ENCODE results near the gene TRAPPC4.
"Not testable (repeated sequence)": the region's sequence is repeated elsewhere in the genome, so short reads cannot be mapped to it uniquely, and the experiment has no call there.

TRAPPC4 gene

GRCh38 chr11:119038884-119039283 is 20.3 kb downstream of the TRAPPC4 start:
- no peak for DNase-seq (ENCODE audit: low spot score)
- Histone ChIP-seq H3K4me2 (ENCODE audit: insufficient read depth, low read length, poor library complexity, severe bottlenecking) (no peak overlapping the region), H2BK120ac (ENCODE audit: low read depth, low read length) (no peak overlapping the region), H4K91ac (ENCODE audit: low read depth, low read length, poor library complexity) (no peak overlapping the region), H3K14ac (ENCODE audit: low read length) (no peak overlapping the region), H3K9ac (ENCODE audit: low read depth, low read length, poor library complexity) (no peak overlapping the region), H3K9me3 (replicated peaks in 1 of 2; ENCODE audit: control insufficient read depth in 2 of 2, insufficient read depth in 1 of 2, low read depth in 1 of 2, low read length in 2 of 2) (no peaks in the 10 kb centered on the region), H3K36me3 (replicated peaks in 1 of 2; ENCODE audit: control insufficient read depth in 2 of 2, insufficient read depth in 2 of 2, low read length in 2 of 2) (no peaks in the 10 kb centered on the region), H2AK5ac (ENCODE audit: low read depth, low read length) (no peak overlapping the region), H4K8ac (ENCODE audit: low read depth, low read length) (no peak overlapping the region), H2AFZ (ENCODE audit: low read length) (no peak overlapping the region), H3K27me3 (ENCODE audit: control insufficient read depth in 3 of 3, insufficient read depth in 3 of 3, low read depth in 1 of 3, low read length in 3 of 3) (no peaks in the 10 kb centered on the region), H3K23ac (ENCODE audit: low read depth, low read length, poor library complexity) (no peak overlapping the region), H2BK12ac (ENCODE audit: low read length) (no peak overlapping the region), H3K4me1 (ENCODE audit: control insufficient read depth in 2 of 2, insufficient read depth in 1 of 2, low read depth in 1 of 2, low read length in 2 of 2) (peaks cover 0 to 4% of the 10 kb centered on the region in 2 donors), H2BK15ac (ENCODE audit: low read length) (no peak overlapping the region), H3K79me1 (ENCODE audit: low read depth, low read length) (no peaks in the 10 kb centered on the region), H3K27ac (replicated peaks; ENCODE audit: low read length) (no peak overlapping the region), H3K18ac (ENCODE audit: low read length) (no peak overlapping the region), H2BK5ac (ENCODE audit: low read length) (no peak overlapping the region), H3K4me3 (ENCODE audit: low read length in 2 of 2) (no peak overlapping the region), H3K4ac (ENCODE audit: low read length) (no peak overlapping the region)
- WGBS, 2 donors (ENCODE audit: extremely low coverage in 2 of 2, insufficient read length in 2 of 2, insufficient replicate concordance in 1 of 2), result no CpG with 5 or more reads among the region's 5 CpGs

- H4K8ac ChIP-seq (ENCODE audit: low read depth, low read length); H2AK5ac ChIP-seq (ENCODE audit: low read depth, low read length); H3K79me1 ChIP-seq (ENCODE audit: low read depth, low read length); H2BK15ac ChIP-seq (ENCODE audit: low read length); H3K36me3 ChIP-seq (replicated peaks in 1 of 2; ENCODE audit: control insufficient read depth in 2 of 2, insufficient read depth in 2 of 2, low read length in 2 of 2); H3K4me2 ChIP-seq (ENCODE audit: insufficient read depth, low read length, poor library complexity, severe bottlenecking); H4K91ac ChIP-seq (ENCODE audit: low read depth, low read length, poor library complexity); H2BK5ac ChIP-seq (ENCODE audit: low read length); H3K9ac ChIP-seq (ENCODE audit: low read depth, low read length, poor library complexity); H3K4me3 ChIP-seq (ENCODE audit: low read length in 2 of 2); H2BK12ac ChIP-seq (ENCODE audit: low read length); H3K14ac ChIP-seq (ENCODE audit: low read length); H2BK120ac ChIP-seq (ENCODE audit: low read depth, low read length); DNase-seq (ENCODE audit: low spot score); H3K9me3 ChIP-seq (replicated peaks in 1 of 2; ENCODE audit: control insufficient read depth in 2 of 2, insufficient read depth in 1 of 2, low read depth in 1 of 2, low read length in 2 of 2); H3K27ac ChIP-seq (replicated peaks; ENCODE audit: low read length); H3K4me1 ChIP-seq (ENCODE audit: control insufficient read depth in 2 of 2, insufficient read depth in 1 of 2, low read depth in 1 of 2, low read length in 2 of 2); H3K23ac ChIP-seq (ENCODE audit: low read depth, low read length, poor library complexity); H3K27me3 ChIP-seq (ENCODE audit: control insufficient read depth in 3 of 3, insufficient read depth in 3 of 3, low read depth in 1 of 3, low read length in 3 of 3); H3K4ac ChIP-seq (ENCODE audit: low read length); H3K18ac ChIP-seq (ENCODE audit: low read length): not testable (repeated sequence)
- WGBS, 2 donors (ENCODE audit: extremely low coverage in 2 of 2, insufficient read length in 2 of 2, insufficient replicate concordance in 1 of 2), result no CpG with 5 or more reads among the region's 11 CpGs
- peak overlapping the region; percentile 56 for H2AFZ ChIP-seq (ENCODE audit: low read length)
These were observed 20.9 kb downstream of the TRAPPC4 start for GRCh38 chr11:119039471-119039870.

GRCh38 chr11:119041821-119042514 is 23.4 kb downstream of the TRAPPC4 start:
- H3K4me2 ChIP-seq (ENCODE audit: insufficient read depth, low read length, poor library complexity, severe bottlenecking), result no peak overlapping the region
- H2AK5ac ChIP-seq (ENCODE audit: low read depth, low read length), result no peak overlapping the region
- no peak overlapping the region for H3K23ac ChIP-seq (ENCODE audit: low read depth, low read length, poor library complexity)
- no peaks in the 10 kb centered on the region for H3K79me1 ChIP-seq (ENCODE audit: low read depth, low read length)
- H3K4me1 ChIP-seq (ENCODE audit: control insufficient read depth in 2 of 2, insufficient read depth in 1 of 2, low read depth in 1 of 2, low read length in 2 of 2), result peaks cover 0 to 4% of the 10 kb centered on the region in 2 donors
- H3K27me3 ChIP-seq (ENCODE audit: control insufficient read depth in 3 of 3, insufficient read depth in 3 of 3, low read depth in 1 of 3, low read length in 3 of 3), result no peaks in the 10 kb centered on the region
- no peak overlapping the region for H4K91ac ChIP-seq (ENCODE audit: low read depth, low read length, poor library complexity)
- no peak overlapping the region for H3K27ac ChIP-seq (replicated peaks; ENCODE audit: low read length)
- H2BK12ac ChIP-seq (ENCODE audit: low read length), result no peak overlapping the region
- no peak overlapping the region for H4K8ac ChIP-seq (ENCODE audit: low read depth, low read length)
- H3K18ac ChIP-seq (ENCODE audit: low read length), result no peak overlapping the region
- H3K4ac ChIP-seq (ENCODE audit: low read length), result no peak overlapping the region
- H3K9me3 ChIP-seq (replicated peaks in 1 of 2; ENCODE audit: control insufficient read depth in 2 of 2, insufficient read depth in 1 of 2, low read depth in 1 of 2, low read length in 2 of 2), result no peaks in the 10 kb centered on the region
- no peak for DNase-seq (ENCODE audit: low spot score)
- no peak overlapping the region for H2BK5ac ChIP-seq (ENCODE audit: low read length)
- no peak overlapping the region for H2AFZ ChIP-seq (ENCODE audit: low read length)
- no CpG with 5 or more reads among the region's 4 CpGs for WGBS, 2 donors (ENCODE audit: extremely low coverage in 2 of 2, insufficient read length in 2 of 2, insufficient replicate concordance in 1 of 2)
- no peak overlapping the region for H3K14ac ChIP-seq (ENCODE audit: low read length)
- no peak overlapping the region for H2BK120ac ChIP-seq (ENCODE audit: low read depth, low read length)
- H3K9ac ChIP-seq (ENCODE audit: low read depth, low read length, poor library complexity), result no peak overlapping the region
- peaks cover 17 to 27% of the 10 kb centered on the region in 2 donors for H3K36me3 ChIP-seq (replicated peaks in 1 of 2; ENCODE audit: control insufficient read depth in 2 of 2, insufficient read depth in 2 of 2, low read length in 2 of 2)
- H3K4me3 ChIP-seq (ENCODE audit: low read length in 2 of 2), result no peak overlapping the region
- H2BK15ac ChIP-seq (ENCODE audit: low read length), result no peak overlapping the region

DNA sequence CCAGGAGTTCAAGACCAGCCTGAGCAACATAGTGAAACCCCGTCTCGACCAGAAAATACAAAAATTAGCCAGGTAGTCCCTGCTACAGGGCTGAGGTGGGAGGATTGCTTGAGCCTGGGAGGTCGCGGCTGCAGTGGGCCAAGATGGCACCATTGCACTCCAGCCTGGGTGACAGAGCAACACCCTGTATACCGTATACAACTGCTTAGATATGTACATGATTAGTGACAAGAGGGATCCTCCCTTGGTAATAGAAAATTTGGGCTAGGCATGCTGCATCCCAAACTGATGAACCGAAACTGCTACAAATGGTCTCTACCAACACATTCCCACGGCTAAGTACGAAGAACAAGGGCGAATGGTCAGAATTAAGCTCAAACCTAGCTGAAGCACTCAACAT is 24.4 kb downstream of the TRAPPC4 start:
- H2AK5ac ChIP-seq (ENCODE audit: low read depth, low read length), result no peak overlapping the region
- H3K4me1 ChIP-seq (ENCODE audit: control insufficient read depth in 2 of 2, insufficient read depth in 1 of 2, low read depth in 1 of 2, low read length in 2 of 2), result peaks cover 0 to 4% of the 10 kb centered on the region in 2 donors
- no peak overlapping the region for H4K91ac ChIP-seq (ENCODE audit: low read depth, low read length, poor library complexity)
- H2BK15ac ChIP-seq (ENCODE audit: low read length), result no peak overlapping the region
- H2BK120ac ChIP-seq (ENCODE audit: low read depth, low read length), result no peak overlapping the region
- H3K4ac ChIP-seq (ENCODE audit: low read length), result no peak overlapping the region
- no peak overlapping the region for H3K9ac ChIP-seq (ENCODE audit: low read depth, low read length, poor library complexity)
- no peak overlapping the region for H2AFZ ChIP-seq (ENCODE audit: low read length)
- H3K4me2 ChIP-seq (ENCODE audit: insufficient read depth, low read length, poor library complexity, severe bottlenecking), result no peak overlapping the region
- H4K8ac ChIP-seq (ENCODE audit: low read depth, low read length), result no peak overlapping the region
- H3K27me3 ChIP-seq (ENCODE audit: control insufficient read depth in 3 of 3, insufficient read depth in 3 of 3, low read depth in 1 of 3, low read length in 3 of 3), result no peaks in the 10 kb centered on the region
- no peak overlapping the region for H3K14ac ChIP-seq (ENCODE audit: low read length)
- WGBS, 2 donors (ENCODE audit: extremely low coverage in 2 of 2, insufficient read length in 2 of 2, insufficient replicate concordance in 1 of 2), result no CpG with 5 or more reads among the region's 9 CpGs
- no peak overlapping the region for H3K23ac ChIP-seq (ENCODE audit: low read depth, low read length, poor library complexity)
- DNase-seq (ENCODE audit: low spot score), result no peak
- no peak overlapping the region for H2BK5ac ChIP-seq (ENCODE audit: low read length)
- no peak overlapping the region for H3K4me3 ChIP-seq (ENCODE audit: low read length in 2 of 2)
- no peaks in the 10 kb centered on the region for H3K9me3 ChIP-seq (replicated peaks in 1 of 2; ENCODE audit: control insufficient read depth in 2 of 2, insufficient read depth in 1 of 2, low read depth in 1 of 2, low read length in 2 of 2)
- no peak overlapping the region for H3K27ac ChIP-seq (replicated peaks; ENCODE audit: low read length)
- no peak overlapping the region for H3K18ac ChIP-seq (ENCODE audit: low read length)
- no peak overlapping the region for H2BK12ac ChIP-seq (ENCODE audit: low read length)
- peaks cover 25 to 36% of the 10 kb centered on the region in 2 donors for H3K36me3 ChIP-seq (replicated peaks in 1 of 2; ENCODE audit: control insufficient read depth in 2 of 2, insufficient read depth in 2 of 2, low read length in 2 of 2)
- peaks cover 3% of the 10 kb centered on the region for H3K79me1 ChIP-seq (ENCODE audit: low read depth, low read length)
